K562 (cell line): ENCODE data around the gene ZNF761. TPM values are rescaled to one million over a fixed set of nuclear protein-coding genes. Genes with fewer than 3 reads are reported as not detected.

ENCODE experiments used
- ATF7 ChIP-seq: fragments of 450-650 bp; IDR thresholded peaks from 2 replicates; pipeline ENCODE4 v1.7.1; 2014; ENCODE audit warnings: mild to moderate bottlenecking, moderate library complexity
- CBFA2T2 ChIP-seq: fragments of 450-650 bp; conservative IDR thresholded peaks from 2 replicates; pipeline ENCODE4 v1.6.1; 2017; ENCODE audit warnings: mild to moderate bottlenecking
- CBFA2T3 ChIP-seq: fragments of 450-650 bp; IDR thresholded peaks from 2 replicates; pipeline ENCODE4 v1.6.1; 2017
- CREM ChIP-seq: IDR thresholded peaks from 2 replicates; pipeline ENCODE4 v1.6.1; 2014; ENCODE audit warnings: antibody characterized with exemption, low read depth
- DNMT1 ChIP-seq: fragments of 450-650 bp; IDR thresholded peaks from 2 replicates; pipeline ENCODE4 v1.6.1; 2016; ENCODE audit warnings: antibody characterized with exemption, mild to moderate bottlenecking
- GTF2E2 ChIP-seq: fragments of 200-800 bp; sonication (Bioruptor generic); IDR thresholded peaks from 2 replicates; pipeline ENCODE4 v1.6.1; 2016; ENCODE audit warnings: missing genetic modification characterization, missing compliant biosample characterization
- HMG20B ChIP-seq: fragments of 250-450 bp; sonication (Bioruptor Pico); IDR thresholded peaks from 2 replicates; pipeline ENCODE4 v1.5.0; 2021; ENCODE audit warnings: mild to moderate bottlenecking
- MAFK ChIP-seq: IDR thresholded peaks from 2 replicates; pipeline ENCODE4 v1.6.1; 2011; ENCODE audit warnings: low read length, improper control_type of control experiment
- MAZ ChIP-seq, 2 experiments: fragments of 450-650 bp in 1 of 2; sonication (generic) in 1 of 2; formaldehyde crosslinking; IDR thresholded peaks in 1 of 2; conservative IDR thresholded peaks in 1 of 2; 2 replicates each; pipeline versions ENCODE4 v1.4.0 to v1.5.0; 2020; ENCODE audit warnings: mild to moderate bottlenecking in 1 of 2, missing genetic modification reagents in 1 of 2
- MXI1 ChIP-seq: IDR thresholded peaks from 2 replicates; pipeline ENCODE4 v1.6.1; 2011; ENCODE audit warnings: low read depth, mild to moderate bottlenecking, improper control_type of control experiment, low read length
- NR2C1 ChIP-seq, 2 experiments: fragments of 450-650 bp; IDR thresholded peaks; 2 replicates each; pipeline ENCODE4 v1.6.1; 2017; ENCODE audit warnings: mild to moderate bottlenecking in 2 of 2, antibody characterized with exemption in 1 of 2, inconsistent platforms in 1 of 2, missing compliant biosample characterization in 1 of 2, missing genetic modification characterization in 1 of 2
- POLR2B ChIP-seq: fragments of 450-650 bp; IDR thresholded peaks from 2 replicates; pipeline ENCODE4 v1.6.1; 2018; ENCODE audit warnings: low read depth; ENCODE audit not compliant: partially characterized antibody
- SIN3A ChIP-seq, 2 experiments: fragments of 150-350 bp in 1 of 2; IDR thresholded peaks; 2 replicates each; pipeline ENCODE4 v1.6.1; 2011 to 2016; ENCODE audit warnings: borderline replicate concordance in 2 of 2, low read depth in 2 of 2, low read length in 2 of 2, mild to moderate bottlenecking in 2 of 2, moderate library complexity in 2 of 2; ENCODE audit not compliant: control insufficient read depth in 1 of 2
- SMAD1 ChIP-seq: fragments of 150-350 bp; IDR thresholded peaks from 2 replicates; pipeline ENCODE4 v1.6.1; 2014; ENCODE audit warnings: low read length, low read depth; ENCODE audit not compliant: partially characterized antibody
- SRSF1 ChIP-seq: fragments of 200-400 bp; formaldehyde crosslinking; IDR thresholded peaks from 2 replicates; pipeline ENCODE4 v1.6.1; 2017; ENCODE audit warnings: mild to moderate bottlenecking, low read depth, low read length, moderate library complexity
- TAF9B ChIP-seq: fragments of 450-650 bp; IDR thresholded peaks from 2 replicates; pipeline ENCODE4 v1.6.1; 2018; ENCODE audit warnings: mild to moderate bottlenecking; ENCODE audit not compliant: partially characterized antibody
- TEAD4 ChIP-seq, 2 experiments: sonication (generic) in 1 of 2; formaldehyde crosslinking in 1 of 2; IDR thresholded peaks; 2 replicates each; pipeline versions ENCODE4 v1.6.1 to v1.8.0; 2012 to 2022; ENCODE audit warnings: borderline replicate concordance in 1 of 2, inconsistent platforms in 1 of 2, low read length in 1 of 2, mild to moderate bottlenecking in 1 of 2, missing genetic modification reagents in 1 of 2
- ZNF253 ChIP-seq: fragments of 250-450 bp; sonication (Bioruptor Pico); conservative IDR thresholded peaks from 2 replicates; pipeline ENCODE4 v1.6.1; 2021; ENCODE audit warnings: mild to moderate bottlenecking
- ZNF274 ChIP-seq: IDR thresholded peaks from 2 replicates; pipeline ENCODE4 v1.6.1; 2011; ENCODE audit warnings: low read depth, mild to moderate bottlenecking, low read length, moderate library complexity, borderline replicate concordance
- ZNF778 ChIP-seq: fragments of 450-650 bp; formaldehyde crosslinking; IDR thresholded peaks from 2 replicates; pipeline ENCODE4 v1.4.0; 2020; ENCODE audit warnings: mild to moderate bottlenecking, moderate library complexity
- polyA plus RNA-seq, 8 experiments: library from polyadenylated mRNA; depleted of rRNA in 4 of 8; stranded (reverse) in 5 of 8; unstranded in 3 of 8; fragments of >200 nt; fragmentation: Nextera tagmentation in 2 of 8; fragmentation: Illumina TruSeq in 1 of 8; extraction: Ambion mirVana in 2 of 8; extraction: Trizol in 1 of 8; gene quantifications; 2 replicates each; pipeline versions ENCODE4 v1.2.1 to v1.2.3, GENCODE V29; 2011 to 2014; ENCODE audit warnings: inconsistent platforms in 1 of 8, missing spikeins in 1 of 8
- total RNA-seq, 7 experiments: library from RNA; depleted of rRNA in 6 of 7; stranded (reverse); fragments of >200 nt in 6 of 7; fragmentation: Illumina TruSeq in 2 of 7; extraction: Trizol in 2 of 7; gene quantifications; 2 replicates each; pipeline versions ENCODE4 v1.2.1 to v1.2.3, GENCODE V29; 2011 to 2021; ENCODE audit warnings: low replicate concordance in 1 of 7
- TF ChIP-seq, protein P1 (sequence below): sonication (generic); formaldehyde crosslinking; IDR thresholded peaks from 2 replicates; pipeline ENCODE4 v1.4.0; 2020; ENCODE audit warnings: mild to moderate bottlenecking, missing genetic modification reagents
- TF ChIP-seq, protein P2 (sequence below): sonication (generic); formaldehyde crosslinking; IDR thresholded peaks from 2 replicates; pipeline ENCODE4 v1.8.0; 2022; ENCODE audit warnings: missing genetic modification reagents, mild to moderate bottlenecking, borderline replicate concordance
- TF ChIP-seq, protein P3 (sequence below): fragments of 450-650 bp; IDR thresholded peaks from one replicate; pipeline ENCODE4 v1.6.1; 2018; ENCODE audit warnings: mild to moderate bottlenecking, moderate library complexity; ENCODE audit not compliant: partially characterized antibody

ZNF761 gene
- total and polyA plus RNA-seq, 9 of the 15 experiments (the other 6 are each of a cell fraction or from before 2014, with no cell fraction given) = 10.3 to 30.2 (median 17.0) TPM

DNA sequence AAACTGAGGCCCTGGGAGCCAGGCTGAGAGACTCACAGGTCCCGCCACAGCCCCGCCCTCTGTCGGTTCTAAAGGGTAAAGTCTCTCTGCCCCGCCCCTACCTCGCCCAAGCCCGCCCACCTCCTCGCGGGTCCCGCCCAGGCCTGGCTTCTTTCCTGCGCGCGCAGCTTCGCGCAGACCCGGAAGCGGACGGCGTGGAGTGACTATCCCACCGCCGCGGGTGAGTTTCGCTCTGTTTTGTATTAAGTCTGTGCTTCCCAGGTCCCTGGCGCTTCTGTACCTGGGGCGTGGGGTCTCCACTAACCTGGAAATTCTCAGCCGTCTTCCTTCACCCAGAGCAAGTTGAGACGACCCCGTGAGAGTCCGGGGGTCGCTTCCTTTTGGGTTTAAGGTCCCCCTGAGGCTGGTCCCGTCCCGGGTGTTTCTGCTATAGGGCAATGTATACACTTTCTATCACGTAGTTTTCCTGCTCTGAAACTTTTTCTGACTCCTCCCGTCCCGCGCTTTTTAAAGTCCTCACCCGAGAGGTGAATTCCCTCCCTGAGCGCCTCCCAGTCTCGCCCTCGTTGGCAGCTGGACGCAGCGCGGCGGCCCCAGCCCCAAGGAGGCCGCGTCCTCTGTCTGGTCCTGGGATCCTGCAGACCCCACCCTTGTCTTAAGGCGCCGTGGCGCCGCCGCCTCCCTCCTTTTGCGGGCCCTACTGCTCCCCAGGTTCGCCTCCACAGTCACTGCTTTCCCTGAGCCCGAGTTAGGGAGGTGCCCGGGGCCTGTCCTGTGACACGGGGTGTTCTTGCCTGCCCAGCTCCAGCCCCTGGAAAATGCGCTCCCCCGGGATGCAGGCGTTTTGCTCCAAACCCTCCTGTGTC, 36.6 kb upstream of the ZNF761 start, which contains the start of gene ZNF765 (continued):
- TF ChIP-seq, protein P1, sequence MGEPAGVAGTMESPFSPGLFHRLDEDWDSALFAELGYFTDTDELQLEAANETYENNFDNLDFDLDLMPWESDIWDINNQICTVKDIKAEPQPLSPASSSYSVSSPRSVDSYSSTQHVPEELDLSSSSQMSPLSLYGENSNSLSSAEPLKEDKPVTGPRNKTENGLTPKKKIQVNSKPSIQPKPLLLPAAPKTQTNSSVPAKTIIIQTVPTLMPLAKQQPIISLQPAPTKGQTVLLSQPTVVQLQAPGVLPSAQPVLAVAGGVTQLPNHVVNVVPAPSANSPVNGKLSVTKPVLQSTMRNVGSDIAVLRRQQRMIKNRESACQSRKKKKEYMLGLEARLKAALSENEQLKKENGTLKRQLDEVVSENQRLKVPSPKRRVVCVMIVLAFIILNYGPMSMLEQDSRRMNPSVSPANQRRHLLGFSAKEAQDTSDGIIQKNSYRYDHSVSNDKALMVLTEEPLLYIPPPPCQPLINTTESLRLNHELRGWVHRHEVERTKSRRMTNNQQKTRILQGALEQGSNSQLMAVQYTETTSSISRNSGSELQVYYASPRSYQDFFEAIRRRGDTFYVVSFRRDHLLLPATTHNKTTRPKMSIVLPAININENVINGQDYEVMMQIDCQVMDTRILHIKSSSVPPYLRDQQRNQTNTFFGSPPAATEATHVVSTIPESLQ (CRISPR knock-in tag) = no peak
- TF ChIP-seq TAF9B (no peak), HMG20B (CRISPR knock-in tag) (no peak), NR2C1 (IDR thresholded peaks at IDR 0.05) (no peak), NR2C1 (tag; IDR thresholded peaks at IDR 0.05) (no peak), POLR2B (peak; percentile 80), MAZ (CRISPR knock-in tag; conservative IDR thresholded peaks at IDR 0.05 in 1 of 2, IDR thresholded peaks at IDR 0.05 in 1 of 2) (no peak), ZNF253 (no peak), MXI1 (no peak), CBFA2T2 (no peak), ATF7 (peak; percentile 88), CREM (peak; percentile 45), CBFA2T3 (no peak), ZNF274 (no peak), MAFK (no peak), GTF2E2 (tag) (no peak), SIN3A (IDR thresholded peaks at IDR 0.05; ENCODE audit: borderline replicate concordance in 2 of 2, control insufficient read depth in 1 of 2, low read depth in 2 of 2, low read length in 2 of 2) (peak; percentile 21 to 64; a peak in 2 of 4 replicates), TEAD4 (IDR thresholded peaks at IDR 0.05; ENCODE audit: low read length) (no peak), TEAD4 (CRISPR knock-in tag; IDR thresholded peaks at IDR 0.05; ENCODE audit: borderline replicate concordance) (no peak), SMAD1 (no peak), DNMT1 (no peak), SRSF1 (no peak), ZNF778 (CRISPR knock-in tag) (no peak)
- TF ChIP-seq, protein P2, sequence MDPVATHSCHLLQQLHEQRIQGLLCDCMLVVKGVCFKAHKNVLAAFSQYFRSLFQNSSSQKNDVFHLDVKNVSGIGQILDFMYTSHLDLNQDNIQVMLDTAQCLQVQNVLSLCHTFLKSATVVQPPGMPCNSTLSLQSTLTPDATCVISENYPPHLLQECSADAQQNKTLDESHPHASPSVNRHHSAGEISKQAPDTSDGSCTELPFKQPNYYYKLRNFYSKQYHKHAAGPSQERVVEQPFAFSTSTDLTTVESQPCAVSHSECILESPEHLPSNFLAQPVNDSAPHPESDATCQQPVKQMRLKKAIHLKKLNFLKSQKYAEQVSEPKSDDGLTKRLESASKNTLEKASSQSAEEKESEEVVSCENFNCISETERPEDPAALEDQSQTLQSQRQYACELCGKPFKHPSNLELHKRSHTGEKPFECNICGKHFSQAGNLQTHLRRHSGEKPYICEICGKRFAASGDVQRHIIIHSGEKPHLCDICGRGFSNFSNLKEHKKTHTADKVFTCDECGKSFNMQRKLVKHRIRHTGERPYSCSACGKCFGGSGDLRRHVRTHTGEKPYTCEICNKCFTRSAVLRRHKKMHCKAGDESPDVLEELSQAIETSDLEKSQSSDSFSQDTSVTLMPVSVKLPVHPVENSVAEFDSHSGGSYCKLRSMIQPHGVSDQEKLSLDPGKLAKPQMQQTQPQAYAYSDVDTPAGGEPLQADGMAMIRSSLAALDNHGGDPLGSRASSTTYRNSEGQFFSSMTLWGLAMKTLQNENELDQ (CRISPR knock-in tag) = no peak
- TF ChIP-seq, protein P3, sequence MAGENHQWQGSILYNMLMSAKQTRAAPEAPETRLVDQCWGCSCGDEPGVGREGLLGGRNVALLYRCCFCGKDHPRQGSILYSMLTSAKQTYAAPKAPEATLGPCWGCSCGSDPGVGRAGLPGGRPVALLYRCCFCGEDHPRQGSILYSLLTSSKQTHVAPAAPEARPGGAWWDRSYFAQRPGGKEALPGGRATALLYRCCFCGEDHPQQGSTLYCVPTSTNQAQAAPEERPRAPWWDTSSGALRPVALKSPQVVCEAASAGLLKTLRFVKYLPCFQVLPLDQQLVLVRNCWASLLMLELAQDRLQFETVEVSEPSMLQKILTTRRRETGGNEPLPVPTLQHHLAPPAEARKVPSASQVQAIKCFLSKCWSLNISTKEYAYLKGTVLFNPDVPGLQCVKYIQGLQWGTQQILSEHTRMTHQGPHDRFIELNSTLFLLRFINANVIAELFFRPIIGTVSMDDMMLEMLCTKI = no peak
